SK-N-SH (cell line): ENCODE results near the gene EIF3K. TPM values are rescaled to one million over a fixed set of nuclear protein-coding genes. Genes with fewer than 3 reads are reported as not detected.

Experiments
- CTCF ChIP-seq: fragments of 200-600 bp; sonication (generic); IDR thresholded peaks from 2 replicates; pipeline ENCODE4 v1.6.1; 2017; ENCODE audit warnings: antibody characterized with exemption, mild to moderate bottlenecking, moderate library complexity
- ELF1 ChIP-seq: IDR thresholded peaks from 2 replicates; pipeline ENCODE4 v1.4.0; 2012
- EP300 ChIP-seq, 2 experiments: IDR thresholded peaks; 2 replicates each; pipeline versions ENCODE4 v1.4.0 to v1.6.1; 2012; ENCODE audit warnings: borderline replicate concordance in 1 of 2, low read depth in 1 of 2, low read length in 1 of 2
- GATA2 ChIP-seq: sonication (generic); formaldehyde crosslinking; IDR thresholded peaks from 2 replicates; pipeline ENCODE4 v1.5.0; 2020; ENCODE audit warnings: mild to moderate bottlenecking, missing genetic modification reagents
- JUND ChIP-seq: IDR thresholded peaks from 2 replicates; pipeline ENCODE4 v1.4.0; 2012
- MEF2A ChIP-seq: IDR thresholded peaks from 2 replicates; pipeline ENCODE4 v1.4.0; 2012; ENCODE audit warnings: low read depth, borderline replicate concordance
- NFIC ChIP-seq: IDR thresholded peaks from 2 replicates; pipeline ENCODE4 v1.4.0; 2012; ENCODE audit warnings: borderline replicate concordance
- RCOR1 ChIP-seq: fragments of 150-350 bp; IDR thresholded peaks from 2 replicates; pipeline ENCODE4 v1.6.1; 2017; ENCODE audit warnings: antibody characterized with exemption, low read length
- RFX5 ChIP-seq: IDR thresholded peaks from 2 replicates; pipeline ENCODE4 v1.6.1; 2012; ENCODE audit warnings: mild to moderate bottlenecking, improper control_type of control experiment, low read length
- RXRA ChIP-seq: IDR thresholded peaks from 2 replicates; pipeline ENCODE4 v1.4.0; 2012; ENCODE audit warnings: low read depth, mild to moderate bottlenecking, borderline replicate concordance
- TAF1 ChIP-seq: IDR thresholded peaks from 2 replicates; pipeline ENCODE4 v1.6.1; 2012; ENCODE audit warnings: low read depth, mild to moderate bottlenecking, low read length, moderate library complexity, borderline replicate concordance
- USF2 ChIP-seq: fragments of 150-350 bp; IDR thresholded peaks from 2 replicates; pipeline ENCODE4 v1.6.1; 2017; ENCODE audit warnings: antibody characterized with exemption, low read length, low read depth, borderline replicate concordance
- YY1 ChIP-seq: IDR thresholded peaks from 2 replicates; pipeline ENCODE4 v1.4.0; 2012; ENCODE audit warnings: low read depth, mild to moderate bottlenecking
- ZBTB33 ChIP-seq: IDR thresholded peaks from 2 replicates; pipeline ENCODE4 v1.4.0; 2012; ENCODE audit warnings: low read depth, borderline replicate concordance
- polyA plus RNA-seq, 3 experiments: library from polyadenylated mRNA; depleted of rRNA; stranded (reverse); fragments of >200 nt; gene quantifications; 2 replicates each; pipeline ENCODE4 v1.2.3, GENCODE V29; 2012
- TF ChIP-seq, protein P1 (sequence below): IDR thresholded peaks from 2 replicates; pipeline ENCODE4 v1.6.1; 2012; ENCODE audit warnings: mild to moderate bottlenecking, low read depth, low read length, moderate library complexity

EIF3K gene
- polyA plus RNA-seq, 1 of the 3 experiments (the other 2 are of a cell fraction) = 484 TPM

- TF ChIP-seq CTCF = no peak
- TF ChIP-seq EP300 (IDR thresholded peaks at IDR 0.05; ENCODE audit: borderline replicate concordance in 1 of 2, low read depth in 1 of 2, low read length in 1 of 2) = peak in 1 of 2 experiments; percentile 72; a peak in 1 of 4 replicates
- TF ChIP-seq USF2 = no peak
- no peak for TF ChIP-seq MEF2A
- no peak for TF ChIP-seq GATA2 (CRISPR knock-in tag)
- peak; percentile 11; the same call in 1 of the 2 replicates for TF ChIP-seq NFIC
- TF ChIP-seq RCOR1 = no peak
- TF ChIP-seq, protein P1, sequence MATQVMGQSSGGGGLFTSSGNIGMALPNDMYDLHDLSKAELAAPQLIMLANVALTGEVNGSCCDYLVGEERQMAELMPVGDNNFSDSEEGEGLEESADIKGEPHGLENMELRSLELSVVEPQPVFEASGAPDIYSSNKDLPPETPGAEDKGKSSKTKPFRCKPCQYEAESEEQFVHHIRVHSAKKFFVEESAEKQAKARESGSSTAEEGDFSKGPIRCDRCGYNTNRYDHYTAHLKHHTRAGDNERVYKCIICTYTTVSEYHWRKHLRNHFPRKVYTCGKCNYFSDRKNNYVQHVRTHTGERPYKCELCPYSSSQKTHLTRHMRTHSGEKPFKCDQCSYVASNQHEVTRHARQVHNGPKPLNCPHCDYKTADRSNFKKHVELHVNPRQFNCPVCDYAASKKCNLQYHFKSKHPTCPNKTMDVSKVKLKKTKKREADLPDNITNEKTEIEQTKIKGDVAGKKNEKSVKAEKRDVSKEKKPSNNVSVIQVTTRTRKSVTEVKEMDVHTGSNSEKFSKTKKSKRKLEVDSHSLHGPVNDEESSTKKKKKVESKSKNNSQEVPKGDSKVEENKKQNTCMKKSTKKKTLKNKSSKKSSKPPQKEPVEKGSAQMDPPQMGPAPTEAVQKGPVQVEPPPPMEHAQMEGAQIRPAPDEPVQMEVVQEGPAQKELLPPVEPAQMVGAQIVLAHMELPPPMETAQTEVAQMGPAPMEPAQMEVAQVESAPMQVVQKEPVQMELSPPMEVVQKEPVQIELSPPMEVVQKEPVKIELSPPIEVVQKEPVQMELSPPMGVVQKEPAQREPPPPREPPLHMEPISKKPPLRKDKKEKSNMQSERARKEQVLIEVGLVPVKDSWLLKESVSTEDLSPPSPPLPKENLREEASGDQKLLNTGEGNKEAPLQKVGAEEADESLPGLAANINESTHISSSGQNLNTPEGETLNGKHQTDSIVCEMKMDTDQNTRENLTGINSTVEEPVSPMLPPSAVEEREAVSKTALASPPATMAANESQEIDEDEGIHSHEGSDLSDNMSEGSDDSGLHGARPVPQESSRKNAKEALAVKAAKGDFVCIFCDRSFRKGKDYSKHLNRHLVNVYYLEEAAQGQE = no peak
- 0 out of 2 replicates have a peak, but pooled peaks have one; percentile 14 for TF ChIP-seq YY1
- 0 out of 2 replicates have a peak, but pooled peaks have one; percentile 22 for TF ChIP-seq TAF1
- TF ChIP-seq RXRA = no peak
- no peak for TF ChIP-seq ELF1
- no peak for TF ChIP-seq ZBTB33
- TF ChIP-seq RFX5 = no peak
- peak; percentile 15; the same call in 1 of the 2 replicates for TF ChIP-seq JUND
These were observed 38.7 kb downstream of the EIF3K start (continued) for GRCh38 chr19:38657633-38658222.
